HUES6 (cell line): ENCODE results near the gene FAM236B.
"Not testable (repeated sequence)": the region's sequence is repeated elsewhere in the genome, so short reads cannot be mapped to it uniquely, and the experiment has no call there.

Experiments used
- H3K27ac ChIP-seq: 2 replicates; pipeline ENCODE4 v1.7.0; 2013; ENCODE audit warnings: low read depth, mild to moderate bottlenecking, low read length, inconsistent platforms
- H3K27me3 ChIP-seq: 2 replicates; pipeline ENCODE4 v1.6.1; 2013; ENCODE audit warnings: low read length; ENCODE audit not compliant: control insufficient read depth, insufficient read depth
- H3K36me3 ChIP-seq: 2 replicates; pipeline ENCODE4 v1.6.1; 2013; ENCODE audit warnings: low read length; ENCODE audit not compliant: control insufficient read depth, insufficient read depth
- H3K4me1 ChIP-seq: 2 replicates; pipeline ENCODE4 v1.6.1; 2013; ENCODE audit warnings: low read length; ENCODE audit not compliant: control insufficient read depth, insufficient read depth
- H3K4me3 ChIP-seq: 2 replicates; pipeline ENCODE4 v1.5.1; 2013; ENCODE audit warnings: low read depth, low read length
- H3K9ac ChIP-seq: one replicate; pipeline ENCODE4 v1.6.1; 2013; ENCODE audit warnings: mild to moderate bottlenecking, low read length
- H3K9me3 ChIP-seq: 2 replicates; pipeline ENCODE4 v1.6.1; 2013; ENCODE audit warnings: low read depth, low read length; ENCODE audit not compliant: control insufficient read depth, insufficient read depth

The FAM236B gene

GRCh38 chrX:72748545-72748944 is 33.9 kb downstream of the FAM236B start:
- H3K27me3 ChIP-seq, H3K4me1 ChIP-seq, H3K9me3 ChIP-seq, H3K36me3 ChIP-seq, H3K4me3 ChIP-seq, H3K27ac ChIP-seq, H3K9ac ChIP-seq: not testable (repeated sequence)

GRCh38 chrX:72745546-72745945 is 36.9 kb downstream of the FAM236B start:
- H3K27me3 ChIP-seq, H3K9ac ChIP-seq, H3K4me3 ChIP-seq, H3K27ac ChIP-seq, H3K4me1 ChIP-seq, H3K36me3 ChIP-seq, H3K9me3 ChIP-seq: not testable (repeated sequence)

GRCh38 chrX:72735561-72735960 is 46.9 kb downstream of the FAM236B start:
- no peak overlapping the region for H3K9ac ChIP-seq
- H3K4me1 ChIP-seq, result peaks cover 22% of the 10 kb centered on the region
- no peak overlapping the region for H3K4me3 ChIP-seq
- H3K27me3 ChIP-seq, result no peaks in the 10 kb centered on the region
- peaks cover 28% of the 10 kb centered on the region for H3K9me3 ChIP-seq
- no peak overlapping the region for H3K27ac ChIP-seq
- H3K36me3 ChIP-seq, result no peaks in the 10 kb centered on the region

- Histone ChIP-seq H3K4me3 (0 out of 2 replicates have a peak overlapping the region, but pooled peaks have one; percentile 11), H3K9ac (peak overlapping the region; percentile 43), H3K27ac (peak overlapping the region; percentile 7; the same call in 1 of the 2 replicates), H3K9me3 (peaks cover 26% of the 10 kb centered on the region), H3K4me1 (peaks cover 22% of the 10 kb centered on the region)
- not testable (repeated sequence) for H3K36me3 ChIP-seq, H3K27me3 ChIP-seq
These were observed 48.8 kb downstream of the FAM236B start for GRCh38 chrX:72733636-72734035.
